NCI-H510A treated with DMSO at 0.1 percent for 48 hours (cell line): ENCODE results near the gene ZNF124.
"Not testable (repeated sequence)": the region's sequence is repeated elsewhere in the genome, so short reads cannot be mapped to it uniquely, and the experiment has no call there.

Experiments used
- DNase-seq: peaks from one replicate; lab custom pipeline; 2025; lab: John Stamatoyannopoulos, UW

The ZNF124 gene

GRCh38 chr1:247172996-247173395 is 1.2 kb upstream of the ZNF124 start:
- DNase-seq, result no peak

GRCh38 chr1:247171443-247171842 is 377 bp downstream of the ZNF124 start:
- not testable (repeated sequence) for DNase-seq

- DNase-seq, result no peak
Observed at GRCh38 chr1:247165674-247166073, 6.1 kb downstream of the ZNF124 start.

GRCh38 chr1:247164694-247165093 is 7.1 kb downstream of the ZNF124 start:
- no peak for DNase-seq

- no peak for DNase-seq
Observed at GRCh38 chr1:247156787-247157232, 15.0 kb downstream of the ZNF124 start.

- DNase-seq, result no peak
Observed at GRCh38 chr1:247147781-247148180, 24.0 kb downstream of the ZNF124 start.

GRCh38 chr1:247147120-247147519 is 24.7 kb downstream of the ZNF124 start:
- DNase-seq, result not testable (repeated sequence)

- no peak for DNase-seq
Observed at GRCh38 chr1:247146671-247147070, 25.1 kb downstream of the ZNF124 start.

GRCh38 chr1:247145279-247145678 is 26.5 kb downstream of the ZNF124 start:
- DNase-seq, result no peak

- DNase-seq, result not testable (repeated sequence)
Observed at GRCh38 chr1:247139557-247139956, 32.3 kb downstream of the ZNF124 start.

- DNase-seq, result no peak
Observed at GRCh38 chr1:247131236-247131635, 40.6 kb downstream of the ZNF124 start.

- DNase-seq, result not testable (repeated sequence)
Observed at GRCh38 chr1:247127519-247128282, 44.1 kb downstream of the ZNF124 start.

GRCh38 chr1:247126601-247127000 is 45.2 kb downstream of the ZNF124 start:
- DNase-seq, result not testable (repeated sequence)

- DNase-seq, result not testable (repeated sequence)
Observed at GRCh38 chr1:247126166-247126565, 45.7 kb downstream of the ZNF124 start.

GRCh38 chr1:247121382-247121781 is 50.4 kb downstream of the ZNF124 start:
- DNase-seq, result no peak

GRCh38 chr1:247120408-247120668 is 51.5 kb downstream of the ZNF124 start:
- DNase-seq, result not testable (repeated sequence)

- DNase-seq, result no peak
Observed at GRCh38 chr1:247119600-247120407, 52.0 kb downstream of the ZNF124 start.

- DNase-seq, result no peak
Observed at GRCh38 chr1:247118946-247119446, 52.8 kb downstream of the ZNF124 start.

- DNase-seq, result no peak
Observed at GRCh38 chr1:247115545-247115944, 56.3 kb downstream of the ZNF124 start.

- DNase-seq, result no peak
Observed at GRCh38 chr1:247115141-247115510, 56.7 kb downstream of the ZNF124 start.

GRCh38 chr1:247114351-247115140 is 57.3 kb downstream of the ZNF124 start:
- no peak for DNase-seq

- no peak for DNase-seq
Observed at GRCh38 chr1:247113733-247114271, 58.0 kb downstream of the ZNF124 start.
